ENCODE data around the gene SERPINA4. TPM values are rescaled to one million over a fixed set of nuclear protein-coding genes. Genes with fewer than 3 reads are reported as not detected.
"Not testable (repeated sequence)": the region's sequence is repeated elsewhere in the genome, so short reads cannot be mapped to it uniquely, and the experiment has no call there.

Gene SERPINA4
- total RNA-seq, 1 experiment from 2014 or later: not detected

DNA sequence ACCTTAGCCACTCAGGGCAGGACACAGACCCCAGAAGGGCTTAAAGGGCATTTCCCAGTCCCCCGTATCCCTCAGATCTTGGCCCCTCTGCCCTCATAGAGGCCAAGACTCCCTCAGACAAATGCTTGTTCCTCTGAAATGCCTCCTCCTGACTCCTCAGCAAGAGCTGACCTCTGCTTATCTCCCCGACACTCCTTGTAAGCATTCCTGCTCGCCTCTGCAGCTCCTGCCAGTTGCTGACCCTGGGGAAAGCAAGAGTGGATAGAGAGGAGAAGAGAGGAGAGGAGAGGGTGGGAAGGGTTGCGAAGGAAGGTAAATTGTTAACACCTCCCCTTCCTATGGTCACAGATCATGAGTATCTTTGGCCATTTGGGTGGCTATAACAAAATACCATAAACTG lies 27.1 kb downstream of the SERPINA4 start:
- DNase-seq (ENCODE audit: extremely low read depth, low read depth): no peak

DNA sequence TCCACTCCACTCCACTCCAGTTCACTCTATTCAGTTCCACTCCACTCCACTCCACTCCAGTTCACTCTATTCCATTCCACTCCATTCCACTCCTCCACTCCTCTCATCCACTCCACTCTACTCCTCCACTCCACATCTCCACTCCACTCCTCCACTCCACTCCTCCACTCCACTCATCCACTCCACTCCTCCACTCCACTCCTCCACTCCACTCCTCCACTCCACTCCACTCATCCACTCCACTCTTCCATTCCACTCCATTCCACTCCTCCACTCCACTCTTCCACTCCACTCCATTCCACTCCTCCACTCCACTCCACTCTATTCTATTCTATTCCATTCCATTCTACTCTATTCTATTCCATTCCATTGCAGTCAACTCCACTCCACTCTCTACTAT lies 29.8 kb downstream of the SERPINA4 start:
- no peak for DNase-seq (ENCODE audit: extremely low read depth, low read depth)

GRCh38 chr14:94591871-94592270 lies 30.6 kb downstream of the SERPINA4 start:
- DNase-seq (ENCODE audit: extremely low read depth, low read depth): no peak

GRCh38 chr14:94592457-94592856 lies 31.2 kb downstream of the SERPINA4 start:
- no peak for DNase-seq (ENCODE audit: extremely low read depth, low read depth)

DNA sequence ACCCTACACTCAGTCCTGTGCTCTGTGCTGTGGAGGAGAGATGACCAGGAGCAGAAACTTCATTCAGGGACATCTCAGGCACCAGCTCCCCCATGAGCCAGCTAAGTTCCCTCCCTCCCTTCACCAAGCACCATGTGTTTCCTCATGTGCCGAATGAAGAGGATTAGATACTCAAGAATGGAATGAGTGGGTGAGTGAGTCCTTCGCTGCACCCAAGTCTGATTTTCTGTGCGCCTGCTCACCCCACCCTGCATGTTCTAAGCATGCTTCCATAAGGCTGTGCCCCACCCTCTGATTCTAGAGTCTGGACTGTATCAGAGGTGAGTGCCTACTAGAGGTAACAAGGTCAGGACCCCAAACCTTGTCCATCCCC lies 32.1 kb downstream of the SERPINA4 start:
- no peak for DNase-seq (ENCODE audit: extremely low read depth, low read depth)

- DNase-seq (ENCODE audit: extremely low read depth, low read depth): no peak
Observed at GRCh38 chr14:94593749-94594431, 32.6 kb downstream of the SERPINA4 start.

DNA sequence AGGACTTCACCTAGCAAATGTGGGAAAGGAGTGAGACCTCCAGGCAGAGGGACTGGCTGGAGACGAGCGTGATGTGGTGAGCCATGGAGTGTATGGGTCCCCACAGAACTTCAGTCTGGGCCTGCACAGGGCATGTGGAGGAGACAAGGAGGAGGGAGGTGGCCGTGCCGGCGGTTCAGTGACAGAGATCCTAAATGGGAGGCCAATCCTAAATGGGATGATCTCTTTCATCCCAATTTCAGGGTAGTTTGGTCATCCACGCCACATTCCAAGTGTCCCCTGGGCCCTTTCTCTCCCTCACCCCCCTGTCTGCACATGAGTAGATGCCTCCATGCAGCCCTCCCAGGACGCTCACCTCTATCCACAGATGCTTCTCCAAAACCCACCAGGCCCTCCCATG lies 33.2 kb downstream of the SERPINA4 start:
- DNase-seq (ENCODE audit: extremely low read depth, low read depth): no peak

DNA sequence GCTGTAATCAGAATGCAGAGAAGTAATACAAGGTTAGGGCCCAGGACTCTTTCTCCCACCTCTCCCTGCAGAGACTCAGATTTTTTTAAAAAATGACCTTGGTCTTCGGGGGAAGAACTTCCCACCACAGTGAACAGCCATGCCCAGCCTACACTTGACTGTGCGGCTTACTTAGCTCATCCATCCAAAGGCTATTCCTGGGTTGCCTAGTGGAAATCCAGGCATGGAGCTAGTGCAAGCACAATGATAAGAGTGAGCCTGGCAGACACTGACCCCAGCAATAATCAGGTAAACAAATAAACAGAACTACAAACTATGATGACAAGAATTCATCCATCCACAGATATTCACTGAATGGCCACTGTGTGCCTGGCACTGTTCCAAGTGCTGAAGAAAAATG lies 34.7 kb downstream of the SERPINA4 start:
- no peak for DNase-seq (ENCODE audit: extremely low read depth, low read depth)

DNA sequence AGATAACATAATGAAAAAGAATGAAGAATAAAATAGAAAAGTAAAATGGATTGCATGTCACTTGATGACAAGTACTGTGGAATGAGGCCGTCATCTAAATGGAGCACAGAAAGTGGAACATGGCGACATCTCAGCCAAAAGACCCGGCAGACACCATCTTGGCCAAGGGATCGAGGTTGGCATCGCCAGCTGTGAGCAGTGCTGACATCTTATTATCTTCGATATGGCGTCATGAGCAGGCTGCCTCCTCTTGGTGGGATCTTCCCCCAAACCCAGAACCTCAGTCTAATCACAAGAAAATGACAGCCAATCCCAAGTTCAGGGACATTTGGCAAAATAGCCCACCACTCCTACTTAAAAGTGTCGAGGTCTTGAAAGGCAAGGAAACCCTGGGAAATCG lies 35.1 kb downstream of the SERPINA4 start:
- DNase-seq (ENCODE audit: extremely low read depth, low read depth): no peak

GRCh38 chr14:94597788-94598187 lies 36.5 kb downstream of the SERPINA4 start:
- no peak for DNase-seq (ENCODE audit: extremely low read depth, low read depth)

DNA sequence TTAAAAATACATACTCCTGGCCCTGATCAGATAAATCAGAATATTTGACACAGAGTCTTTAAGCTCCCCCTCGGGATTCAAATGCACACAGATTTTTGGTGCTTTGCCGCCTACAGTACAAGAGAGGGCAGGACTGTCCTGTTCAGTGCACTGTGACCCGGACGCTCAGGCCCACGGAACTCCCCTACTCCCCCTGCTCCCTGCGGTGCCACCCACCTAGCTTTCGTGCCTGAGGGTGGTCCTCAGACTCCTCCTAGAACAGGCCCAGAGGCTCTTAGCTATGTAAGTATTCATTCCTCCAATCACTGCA lies 37.2 kb downstream of the SERPINA4 start:
- no peak for DNase-seq (ENCODE audit: extremely low read depth, low read depth)

- DNase-seq (ENCODE audit: extremely low read depth, low read depth): peak; percentile 61
Observed at GRCh38 chr14:94598816-94599655, 37.8 kb downstream of the SERPINA4 start.

DNA sequence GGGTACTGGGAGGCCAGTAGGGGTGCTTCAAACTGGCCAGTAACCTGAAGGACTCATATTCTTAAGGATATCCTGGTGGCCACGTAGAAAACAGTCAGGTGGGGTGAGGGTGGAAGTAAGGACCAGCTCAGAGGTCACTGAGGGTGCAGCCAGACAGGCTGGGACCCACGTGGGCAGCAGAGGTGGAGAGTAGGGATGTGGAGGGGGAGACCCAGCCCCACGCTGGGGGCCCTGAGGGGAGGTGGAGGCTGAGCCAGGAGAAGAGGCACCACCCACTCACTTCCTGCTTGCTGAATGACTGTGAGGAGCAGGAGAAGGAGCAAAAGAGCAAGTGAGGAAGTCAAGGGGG lies 38.4 kb downstream of the SERPINA4 start:
- no peak for DNase-seq (ENCODE audit: extremely low read depth, low read depth)

DNA sequence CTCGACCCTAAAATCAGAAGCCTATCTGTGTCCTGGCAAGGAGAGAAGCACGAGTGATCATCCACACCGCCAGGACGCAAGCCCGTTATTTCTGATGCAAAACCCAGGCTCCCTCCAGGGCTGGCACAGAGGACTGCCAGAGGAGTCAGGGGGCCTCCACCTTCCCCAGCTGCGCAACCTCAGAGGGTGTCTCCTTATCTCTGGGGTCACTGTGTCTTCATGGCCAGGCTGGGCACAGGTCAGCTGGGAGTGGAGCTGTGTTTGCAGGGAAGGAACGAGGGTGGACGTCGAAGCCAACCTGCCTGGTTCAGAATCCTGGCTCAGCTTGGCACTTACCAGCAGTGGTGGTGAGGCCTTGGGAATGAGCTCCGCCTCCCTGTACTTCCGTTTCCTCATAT lies 38.9 kb downstream of the SERPINA4 start:
- no peak for DNase-seq (ENCODE audit: extremely low read depth, low read depth)

- DNase-seq (ENCODE audit: extremely low read depth, low read depth): peak; percentile 38
Observed at GRCh38 chr14:94601884-94602391, 40.7 kb downstream of the SERPINA4 start.

- no peak for DNase-seq (ENCODE audit: extremely low read depth, low read depth)
Observed at GRCh38 chr14:94602722-94603121, 41.5 kb downstream of the SERPINA4 start.

GRCh38 chr14:94605361-94605760 lies 44.1 kb downstream of the SERPINA4 start:
- no peak for DNase-seq (ENCODE audit: extremely low read depth, low read depth)

- not testable (repeated sequence) for DNase-seq (ENCODE audit: extremely low read depth, low read depth)
Observed at GRCh38 chr14:94608966-94609365, 47.7 kb downstream of the SERPINA4 start.

DNA sequence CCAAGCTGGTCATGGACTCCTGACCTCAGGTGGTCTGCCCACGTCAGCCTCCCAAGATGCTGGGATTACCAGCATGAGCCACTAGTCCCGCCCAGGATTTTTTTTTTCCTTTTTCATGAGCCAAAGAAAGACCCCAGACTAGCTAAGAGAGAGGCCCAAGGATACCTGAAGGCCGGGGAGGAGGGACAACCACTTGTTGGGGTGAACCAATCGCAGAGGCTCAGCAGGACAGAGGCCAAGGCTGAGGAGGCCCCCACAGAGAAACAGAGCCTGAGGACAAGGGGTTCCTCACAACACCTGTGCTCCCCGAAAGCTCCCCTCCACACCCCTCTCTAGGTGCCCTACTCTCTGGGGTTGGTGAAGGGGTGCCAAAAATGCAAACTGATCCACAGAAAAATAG lies 49.9 kb downstream of the SERPINA4 start:
- no peak for DNase-seq (ENCODE audit: extremely low read depth, low read depth)

- no peak for DNase-seq (ENCODE audit: extremely low read depth, low read depth)
Observed at GRCh38 chr14:94612174-94612573, 50.9 kb downstream of the SERPINA4 start, which contains the start of gene SERPINA3. TSS of gene SERPINA3 (plus strand) at chr14:94612391. CDS start at chr14:94614442, 2,051 bp downstream.

DNA sequence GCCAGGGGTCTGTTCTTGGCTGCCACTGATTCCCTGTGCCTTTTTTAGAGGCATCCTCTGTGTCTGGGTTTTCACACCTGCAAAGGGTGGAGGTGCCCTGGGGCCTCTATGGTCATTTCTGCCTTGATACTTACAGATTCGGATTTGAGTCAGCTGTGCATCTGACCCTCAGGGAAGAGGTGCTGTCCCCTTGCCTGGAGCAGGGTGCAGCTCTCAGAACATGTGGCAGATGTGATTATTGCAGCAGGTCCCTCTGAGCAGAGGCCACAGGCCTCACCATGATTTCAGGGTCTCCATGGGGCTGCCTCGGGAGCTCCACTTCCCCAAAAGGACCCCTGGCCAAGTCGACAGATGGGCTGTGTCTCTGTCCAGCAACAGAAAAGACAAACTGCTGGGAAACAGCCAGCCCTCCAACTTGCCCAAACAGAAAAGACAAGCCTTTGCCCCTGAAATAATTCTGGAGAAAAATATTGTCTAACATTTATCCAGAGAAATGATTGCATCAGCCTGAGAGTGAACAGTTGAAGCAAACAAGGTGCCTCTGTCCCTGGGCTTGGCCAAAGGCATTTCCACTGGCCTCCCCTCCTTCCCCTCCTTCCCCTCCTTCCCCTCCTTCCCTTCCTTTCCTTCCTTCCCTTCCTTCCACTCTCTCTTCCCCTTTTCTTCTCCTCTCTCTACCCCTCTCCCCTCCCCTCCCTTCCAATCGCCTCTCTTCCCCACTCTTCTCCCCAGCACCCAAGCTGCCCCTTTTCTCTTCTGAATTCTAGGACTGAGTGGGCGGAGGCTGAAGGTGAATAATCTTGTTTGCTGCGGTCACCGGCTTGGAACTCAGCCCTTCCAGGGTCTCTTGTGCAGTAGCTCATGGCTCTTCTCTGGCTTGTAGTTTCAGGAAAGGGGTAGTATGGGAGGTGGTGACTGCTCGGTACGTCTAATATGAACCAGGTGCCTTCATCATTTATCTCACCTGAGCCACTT lies 51.6 kb downstream of the SERPINA4 start:
- no peak for DNase-seq (ENCODE audit: extremely low read depth, low read depth)

Measured in NCI-H460 (cell line).